ENCODE results near the gene TCEANC. TPM values are rescaled to one million over a fixed set of nuclear protein-coding genes. Genes with fewer than 3 reads are reported as not detected.
A peak's percentile ranks its signal among the peaks of the same experiment; 100 is the strongest.
"Not testable (repeated sequence)": the region's sequence is repeated elsewhere in the genome, so short reads cannot be mapped to it uniquely, and the experiment has no call there.

The TCEANC gene
- total and polyA plus RNA-seq, 12 donors = 0.59 to 7.2 (median 4.1) TPM

DNA sequence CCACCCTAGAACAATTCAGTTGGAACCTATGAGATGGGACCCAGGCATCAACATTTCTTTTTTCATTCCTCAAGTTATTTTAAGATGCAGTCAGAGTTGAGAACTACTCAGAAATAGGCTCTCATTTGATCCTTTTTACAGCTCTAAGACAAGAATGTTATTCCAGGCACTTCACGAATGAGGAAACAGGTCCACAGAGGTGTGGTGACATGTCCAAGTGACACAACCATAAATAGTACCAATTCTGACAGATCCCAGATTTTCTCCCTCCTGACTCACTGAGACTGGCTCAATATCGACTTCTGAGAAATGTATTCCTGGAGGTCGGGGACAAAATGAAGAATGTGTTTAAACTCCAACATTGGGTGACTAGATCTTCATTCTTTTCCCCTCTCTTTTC is 11.1 kb downstream of the TCEANC start:
- Histone ChIP-seq H3K36me3 (peaks cover 0 to 58% (median 0%) of the 10 kb centered on the region in 9 donors), H3K27ac (peak overlapping the region in 6 of 10 donors; percentile 2 to 55 (median 27)), H3K4me1 (peaks cover 0 to 23% (median 0%) of the 10 kb centered on the region in 9 donors), H3K27me3 (peaks cover 0 to 14% (median 0%) of the 10 kb centered on the region in 7 donors), H3K4me3 (no peak overlapping the region), H3K9me3 (no peaks in the 10 kb centered on the region)
- peak in 2 of 8 donors; percentile 62 to 81 for ATAC-seq
- WGBS, 2 donors = 50 to 57% methylated on average over 3 of the region's 3 CpGs
- TF ChIP-seq, protein P1, sequence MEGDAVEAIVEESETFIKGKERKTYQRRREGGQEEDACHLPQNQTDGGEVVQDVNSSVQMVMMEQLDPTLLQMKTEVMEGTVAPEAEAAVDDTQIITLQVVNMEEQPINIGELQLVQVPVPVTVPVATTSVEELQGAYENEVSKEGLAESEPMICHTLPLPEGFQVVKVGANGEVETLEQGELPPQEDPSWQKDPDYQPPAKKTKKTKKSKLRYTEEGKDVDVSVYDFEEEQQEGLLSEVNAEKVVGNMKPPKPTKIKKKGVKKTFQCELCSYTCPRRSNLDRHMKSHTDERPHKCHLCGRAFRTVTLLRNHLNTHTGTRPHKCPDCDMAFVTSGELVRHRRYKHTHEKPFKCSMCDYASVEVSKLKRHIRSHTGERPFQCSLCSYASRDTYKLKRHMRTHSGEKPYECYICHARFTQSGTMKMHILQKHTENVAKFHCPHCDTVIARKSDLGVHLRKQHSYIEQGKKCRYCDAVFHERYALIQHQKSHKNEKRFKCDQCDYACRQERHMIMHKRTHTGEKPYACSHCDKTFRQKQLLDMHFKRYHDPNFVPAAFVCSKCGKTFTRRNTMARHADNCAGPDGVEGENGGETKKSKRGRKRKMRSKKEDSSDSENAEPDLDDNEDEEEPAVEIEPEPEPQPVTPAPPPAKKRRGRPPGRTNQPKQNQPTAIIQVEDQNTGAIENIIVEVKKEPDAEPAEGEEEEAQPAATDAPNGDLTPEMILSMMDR (IDR thresholded peaks at IDR 0.05) = no peak
- intact Hi-C loops (cut with DNase I) = loop anchor here in 1 of 10 donors (10.0 kb wide), 1 partner anchor 81 kb away; no protein-coding TSS in a partner anchor
- no peak for DNase-seq

DNA sequence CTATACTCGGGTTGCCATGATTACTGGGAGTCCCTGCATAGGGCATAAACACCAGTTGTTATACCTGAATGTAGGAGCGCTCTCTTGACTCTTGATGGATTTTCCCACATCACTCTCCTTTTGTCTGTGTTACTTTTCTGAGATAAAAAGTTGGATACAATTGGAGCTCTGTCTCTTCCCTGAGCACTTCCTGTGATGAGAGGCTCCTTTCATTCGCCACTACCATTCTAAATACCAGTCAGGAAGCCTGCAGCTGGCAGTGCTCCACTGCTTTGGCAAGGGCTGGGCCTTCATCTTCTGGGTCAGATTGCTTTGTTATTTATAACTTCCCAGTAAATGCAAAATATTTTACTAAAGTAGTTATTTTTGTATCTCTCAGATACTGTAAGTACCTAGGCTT is 13.9 kb downstream of the TCEANC start:
- Histone ChIP-seq H3K9me3 (no peaks in the 10 kb centered on the region), H3K27me3 (peaks cover 0 to 30% (median 0%) of the 10 kb centered on the region in 7 donors), H3K4me3 (no peak overlapping the region), H3K27ac (peak overlapping the region in 5 of 10 donors; percentile 13 to 44 (median 31)), H3K4me1 (peaks cover 0 to 24% (median 0%) of the 10 kb centered on the region in 9 donors), H3K36me3 (peaks cover 0 to 40% (median 0%) of the 10 kb centered on the region in 9 donors)
- WGBS, 2 donors = 65 to 70% methylated on average over 3 of the region's 3 CpGs
- peak in 1 of 8 donors; percentile 62 for ATAC-seq
- TF ChIP-seq, protein P1 (IDR thresholded peaks at IDR 0.05) = no peak
- peak in 1 of 2 donors; percentile 19 for DNase-seq
- intact Hi-C loops (cut with DNase I) = loop anchor here in 2 of 10 donors (5.0 to 10.0 kb wide), 2 partner anchors 65 to 78 kb away; partner anchors contain the start of genes OFD1 (in 1 of the 2) and TRAPPC2 (in 1 of the 2)

DNA sequence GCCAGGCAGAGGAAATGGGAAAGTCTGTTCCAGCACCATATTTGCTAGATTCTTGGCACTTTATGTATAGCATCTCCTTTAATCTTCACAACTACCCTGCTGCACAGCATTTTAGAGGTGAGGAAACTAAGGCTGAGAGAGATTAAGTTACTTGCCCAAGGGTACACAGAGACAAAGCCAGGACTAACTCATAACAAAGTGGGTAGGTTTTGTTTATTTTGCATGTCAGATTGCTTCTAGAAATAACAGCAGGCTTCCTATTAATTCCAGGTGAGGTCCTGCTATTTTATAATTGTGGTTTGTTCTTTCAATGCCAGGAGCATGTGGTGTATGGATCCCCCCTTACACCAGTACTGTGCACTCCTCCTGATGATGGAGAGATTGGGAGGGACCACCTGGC is 15.0 kb downstream of the TCEANC start:
- Histone ChIP-seq H3K9me3 (no peaks in the 10 kb centered on the region), H3K27me3 (peaks cover 0 to 30% (median 0%) of the 10 kb centered on the region in 7 donors), H3K4me1 (peaks cover 0 to 18% (median 0%) of the 10 kb centered on the region in 9 donors), H3K4me3 (no peak overlapping the region), H3K27ac (peak overlapping the region in 2 of 10 donors; percentile 23 to 58), H3K36me3 (peaks cover 0 to 29% (median 0%) of the 10 kb centered on the region in 9 donors)
- no peak for DNase-seq
- no peak for ATAC-seq
- TF ChIP-seq, protein P1 (IDR thresholded peaks at IDR 0.05) = no peak
- intact Hi-C loops (cut with DNase I) = loop anchor here in 2 of 10 donors (5.0 to 10.0 kb wide), 2 partner anchors 64 to 77 kb away; partner anchors contain the start of genes OFD1 (in 1 of the 2) and TRAPPC2 (in 1 of the 2)

DNA sequence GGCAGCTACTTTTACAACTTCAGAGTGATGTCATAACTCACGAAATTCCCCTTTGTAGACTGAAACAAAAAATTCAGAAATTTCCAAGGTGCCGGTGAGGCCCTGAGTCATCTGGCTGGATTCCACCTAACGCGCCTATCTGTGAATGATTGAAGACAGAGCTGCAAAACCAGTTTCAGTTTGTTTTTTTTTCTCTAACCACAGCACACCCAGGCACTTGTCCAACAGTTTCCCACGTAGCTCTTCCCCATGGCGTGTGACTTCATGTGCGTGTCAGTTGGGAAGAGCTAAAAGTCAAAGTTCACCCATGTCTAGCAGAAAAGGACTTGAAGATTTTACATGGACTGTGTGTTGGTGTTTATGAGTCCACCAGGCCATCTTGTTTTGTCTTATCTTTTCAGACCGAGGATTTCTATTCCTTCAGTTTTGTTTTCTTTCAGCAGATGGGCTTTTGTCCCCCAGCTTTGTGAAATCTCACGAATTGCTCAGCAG is 16.4 kb downstream of the TCEANC start:
- TF ChIP-seq, protein P1 (IDR thresholded peaks at IDR 0.05) = no peak
- Histone ChIP-seq H3K27ac (peak overlapping the region in 8 of 10 donors; percentile 10 to 64 (median 54)), H3K4me1 (peaks cover 0 to 14% (median 0%) of the 10 kb centered on the region in 9 donors), H3K9me3 (no peaks in the 10 kb centered on the region), H3K36me3 (peaks cover 0 to 15% (median 0%) of the 10 kb centered on the region in 9 donors), H3K27me3 (peaks cover 0 to 30% (median 0%) of the 10 kb centered on the region in 7 donors), H3K4me3 (no peak overlapping the region)
- 19 to 35% methylated on average over 9 of the region's 9 CpGs for WGBS, 2 donors
- peak in 7 of 8 donors; percentile 67 to 91 (median 85) for ATAC-seq
- intact Hi-C loops (cut with DNase I) = loop anchor here in 2 of 10 donors (5.0 to 10.0 kb wide), 2 partner anchors 63 to 76 kb away; partner anchors contain the start of genes OFD1 (in 1 of the 2) and TRAPPC2 (in 1 of the 2)
- peak in 1 of 2 donors; percentile 59 for DNase-seq

DNA sequence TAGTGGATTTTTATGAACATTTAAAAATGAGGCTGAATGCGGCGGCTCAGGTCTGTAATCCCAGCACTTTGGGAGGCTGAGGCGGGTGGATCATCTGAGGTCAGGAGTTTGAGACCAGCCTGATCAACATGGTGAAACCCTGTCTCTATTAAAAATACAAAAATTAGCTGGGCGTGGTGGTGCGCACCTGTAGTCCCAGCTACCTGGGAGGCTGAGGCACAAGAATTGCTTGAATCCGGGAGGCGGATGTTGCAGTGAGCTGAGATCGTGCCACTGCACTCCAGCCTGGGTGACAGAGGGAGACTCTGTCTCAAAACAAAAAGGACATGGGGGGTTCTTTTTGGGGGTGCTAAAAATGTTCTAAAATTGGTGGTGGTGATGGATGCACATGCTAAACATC is 16.8 kb downstream of the TCEANC start:
- not testable (repeated sequence) for H3K4me1 ChIP-seq, H3K4me3 ChIP-seq, DNase-seq, H3K9me3 ChIP-seq, ATAC-seq
- Histone ChIP-seq H3K27ac (peak overlapping the region in 8 of 10 donors; percentile 10 to 64 (median 54)), H3K27me3 (peaks cover 0 to 30% (median 0%) of the 10 kb centered on the region in 7 donors), H3K36me3 (peaks cover 0 to 11% (median 0%) of the 10 kb centered on the region in 9 donors)
- 97% methylated on average over 8 of the region's 8 CpGs for WGBS, 2 donors
- intact Hi-C loops (cut with DNase I) = loop anchor here in 2 of 10 donors (5.0 to 10.0 kb wide), 2 partner anchors 63 to 75 kb away; partner anchors contain the start of genes OFD1 (in 1 of the 2) and TRAPPC2 (in 1 of the 2)
